ENCODE data around the gene WWP2. TPM values are rescaled to one million over a fixed set of nuclear protein-coding genes. Genes with fewer than 3 reads are reported as not detected.

WWP2 gene
- total RNA-seq, 1 donor from 2014 or later: 40.7 TPM

- H3K27me3 ChIP-seq (ENCODE audit: control insufficient read depth, insufficient read depth, low read length): no peaks in the 10 kb centered on the region
- H3K36me3 ChIP-seq (ENCODE audit: control insufficient read depth, insufficient read depth, low read length): no peaks in the 10 kb centered on the region
- DNase-seq (ENCODE audit: low read depth): no peak
- no peak for TF ChIP-seq CTCF (IDR thresholded peaks at IDR 0.05; ENCODE audit: insufficient read depth, low read length, poor library complexity, severe bottlenecking)
- H3K4me3 ChIP-seq (ENCODE audit: low read depth, low read length): no peak overlapping the region
Observed at GRCh38 chr16:69767459-69768229, 5.5 kb downstream of the WWP2 start.

GRCh38 chr16:69768666-69769065 lies 6.5 kb downstream of the WWP2 start:
- Histone ChIP-seq H3K27me3 (ENCODE audit: control insufficient read depth, insufficient read depth, low read length) (no peaks in the 10 kb centered on the region), H3K4me3 (ENCODE audit: low read depth, low read length) (no peak overlapping the region), H3K36me3 (ENCODE audit: control insufficient read depth, insufficient read depth, low read length) (no peaks in the 10 kb centered on the region)
- no peak for DNase-seq (ENCODE audit: low read depth)
- TF ChIP-seq CTCF (IDR thresholded peaks at IDR 0.05; ENCODE audit: insufficient read depth, low read length, poor library complexity, severe bottlenecking): no peak

GRCh38 chr16:69769404-69769803 lies 7.3 kb downstream of the WWP2 start:
- H3K4me3 ChIP-seq (ENCODE audit: low read depth, low read length): no peak overlapping the region
- H3K36me3 ChIP-seq (ENCODE audit: control insufficient read depth, insufficient read depth, low read length): no peaks in the 10 kb centered on the region
- no peak for DNase-seq (ENCODE audit: low read depth)
- no peaks in the 10 kb centered on the region for H3K27me3 ChIP-seq (ENCODE audit: control insufficient read depth, insufficient read depth, low read length)
- no peak for TF ChIP-seq CTCF (IDR thresholded peaks at IDR 0.05; ENCODE audit: insufficient read depth, low read length, poor library complexity, severe bottlenecking)

GRCh38 chr16:69771651-69771967 lies 9.5 kb downstream of the WWP2 start:
- no peak for DNase-seq (ENCODE audit: low read depth)
- no peak overlapping the region for H3K4me3 ChIP-seq (ENCODE audit: low read depth, low read length)
- no peaks in the 10 kb centered on the region for H3K36me3 ChIP-seq (ENCODE audit: control insufficient read depth, insufficient read depth, low read length)
- TF ChIP-seq CTCF (IDR thresholded peaks at IDR 0.05; ENCODE audit: insufficient read depth, low read length, poor library complexity, severe bottlenecking): no peak
- H3K27me3 ChIP-seq (ENCODE audit: control insufficient read depth, insufficient read depth, low read length): no peaks in the 10 kb centered on the region

- no peak overlapping the region for H3K4me3 ChIP-seq (ENCODE audit: low read depth, low read length)
- H3K36me3 ChIP-seq (ENCODE audit: control insufficient read depth, insufficient read depth, low read length): no peaks in the 10 kb centered on the region
- no peak for DNase-seq (ENCODE audit: low read depth)
- no peaks in the 10 kb centered on the region for H3K27me3 ChIP-seq (ENCODE audit: control insufficient read depth, insufficient read depth, low read length)
- TF ChIP-seq CTCF (IDR thresholded peaks at IDR 0.05; ENCODE audit: insufficient read depth, low read length, poor library complexity, severe bottlenecking): no peak
Observed at GRCh38 chr16:69773260-69773947, 11.3 kb downstream of the WWP2 start.

Data from kidney epithelial cell (primary cell).